ENCODE measurements around the gene ZFP36. TPM values are rescaled to one million over a fixed set of nuclear protein-coding genes. Genes with fewer than 3 reads are reported as not detected.
"Not testable (repeated sequence)": the region's sequence is repeated elsewhere in the genome, so short reads cannot be mapped to it uniquely, and the experiment has no call there.

The ZFP36 gene
- total and polyA plus RNA-seq, 4 donors: 41.2 to 655 (median 172) TPM

- peaks cover 0 to 12% (median 10%) of the 10 kb centered on the region in 5 donors for H3K4me1 ChIP-seq (ENCODE audit: control insufficient read depth in 5 of 5, insufficient read depth in 5 of 5, low read length in 5 of 5)
- no peaks in the 10 kb centered on the region for H3K9me3 ChIP-seq (ENCODE audit: control insufficient read depth in 4 of 4, insufficient read depth in 3 of 4, low read length in 3 of 4)
- peaks cover 0 to 15% (median 10%) of the 10 kb centered on the region in 4 donors for H3K36me3 ChIP-seq (ENCODE audit: control insufficient read depth in 4 of 4, insufficient read depth in 4 of 4, low read length in 4 of 4)
- ATAC-seq (ENCODE audit: insufficient read depth, low FRiP score): no peak
- peak overlapping the region; percentile 82 to 92 for H3K9ac ChIP-seq (ENCODE audit: insufficient read depth in 1 of 2, low read length in 2 of 2)
- WGBS, 2 donors: 84 to 89% methylated on average over 16 of the region's 16 CpGs
- H3K27ac ChIP-seq (ENCODE audit: low read depth in 1 of 2, low read length in 1 of 2): no peak overlapping the region
- peak overlapping the region; percentile 11 for H3K4me3 ChIP-seq
- no peak for TF ChIP-seq CTCF (IDR thresholded peaks at IDR 0.05; ENCODE audit: control extremely low read depth, extremely low read depth)
- no peak for DNase-seq
- no peaks in the 10 kb centered on the region for H3K27me3 ChIP-seq (ENCODE audit: control insufficient read depth in 3 of 3, insufficient read depth in 3 of 3, low read length in 2 of 3)
Observed at GRCh38 chr19:39446365-39447084, 39.9 kb downstream of the ZFP36 start.

- Histone ChIP-seq H3K27me3 (ENCODE audit: control insufficient read depth in 3 of 3, insufficient read depth in 3 of 3, low read length in 2 of 3) (no peaks in the 10 kb centered on the region), H3K4me1 (ENCODE audit: control insufficient read depth in 5 of 5, insufficient read depth in 5 of 5, low read length in 5 of 5) (peaks cover 0 to 12% (median 10%) of the 10 kb centered on the region in 5 donors), H3K9me3 (ENCODE audit: control insufficient read depth in 4 of 4, insufficient read depth in 3 of 4, low read length in 3 of 4) (no peaks in the 10 kb centered on the region), H3K27ac (ENCODE audit: low read depth in 1 of 2, low read length in 1 of 2) (peak overlapping the region in 1 of 2 donors; percentile 17), H3K36me3 (ENCODE audit: control insufficient read depth in 4 of 4, insufficient read depth in 4 of 4, low read length in 4 of 4) (peaks cover 0 to 25% (median 15%) of the 10 kb centered on the region in 4 donors), H3K4me3 (no peak overlapping the region), H3K9ac (ENCODE audit: insufficient read depth in 1 of 2, low read length in 2 of 2) (no peak overlapping the region)
- no peak for TF ChIP-seq CTCF (IDR thresholded peaks at IDR 0.05; ENCODE audit: control extremely low read depth, extremely low read depth)
- 46 to 47% methylated on average over 3 of the region's 3 CpGs for WGBS, 2 donors
- DNase-seq (no peak), ATAC-seq (ENCODE audit: insufficient read depth, low FRiP score) (no peak)
Observed at GRCh38 chr19:39448271-39448670, 41.6 kb downstream of the ZFP36 start.

- Histone ChIP-seq H3K9me3 (ENCODE audit: control insufficient read depth in 4 of 4, insufficient read depth in 3 of 4, low read length in 3 of 4) (no peaks in the 10 kb centered on the region), H3K4me1 (ENCODE audit: control insufficient read depth in 5 of 5, insufficient read depth in 5 of 5, low read length in 5 of 5) (peaks cover 0 to 12% (median 10%) of the 10 kb centered on the region in 5 donors), H3K36me3 (ENCODE audit: control insufficient read depth in 4 of 4, insufficient read depth in 4 of 4, low read length in 4 of 4) (peaks cover 4 to 28% (median 15%) of the 10 kb centered on the region in 4 donors), H3K27ac (ENCODE audit: low read depth in 1 of 2, low read length in 1 of 2) (no peak overlapping the region), H3K27me3 (ENCODE audit: control insufficient read depth in 3 of 3, insufficient read depth in 3 of 3, low read length in 2 of 3) (no peaks in the 10 kb centered on the region), H3K4me3 (no peak overlapping the region), H3K9ac (ENCODE audit: insufficient read depth in 1 of 2, low read length in 2 of 2) (no peak overlapping the region)
- no peak for TF ChIP-seq CTCF (IDR thresholded peaks at IDR 0.05; ENCODE audit: control extremely low read depth, extremely low read depth)
- DNase-seq (no peak), ATAC-seq (ENCODE audit: insufficient read depth, low FRiP score) (no peak)
- WGBS, 2 donors: 80 to 84% methylated on average over 8 of the region's 8 CpGs
Observed at GRCh38 chr19:39449116-39449797, 42.6 kb downstream of the ZFP36 start.

GRCh38 chr19:39451257-39451656 is 44.6 kb downstream of the ZFP36 start:
- H3K36me3 ChIP-seq (ENCODE audit: control insufficient read depth in 4 of 4, insufficient read depth in 4 of 4, low read length in 4 of 4): peaks cover 4 to 32% (median 18%) of the 10 kb centered on the region in 4 donors
- not testable (repeated sequence) for ATAC-seq (ENCODE audit: insufficient read depth, low FRiP score)
- 98 to 99% methylated on average over 8 of the region's 8 CpGs for WGBS, 2 donors

More at GRCh38 chr19:39451257-39451656, 44.6 kb downstream of the ZFP36 start:
- H3K9me3 ChIP-seq (ENCODE audit: control insufficient read depth in 4 of 4, insufficient read depth in 3 of 4, low read length in 3 of 4); H3K9ac ChIP-seq (ENCODE audit: insufficient read depth in 1 of 2, low read length in 2 of 2); H3K4me1 ChIP-seq (ENCODE audit: control insufficient read depth in 5 of 5, insufficient read depth in 5 of 5, low read length in 5 of 5); DNase-seq; H3K27me3 ChIP-seq (ENCODE audit: control insufficient read depth in 3 of 3, insufficient read depth in 3 of 3, low read length in 2 of 3); H3K4me3 ChIP-seq; H3K27ac ChIP-seq (ENCODE audit: low read depth in 1 of 2, low read length in 1 of 2): not testable (repeated sequence)
